Right lobe of liver (tissue), 4 donors: ENCODE measurements around the gene TMEM213.

Experiments used
- CTCF ChIP-seq, 4 donors: fragments of 200-600 bp in 3 of 4; fragments of 450-650 bp in 1 of 4; IDR thresholded peaks; one replicate each; pipeline versions ENCODE4 v1.5.1 to v1.8.0; 2016 to 2022; ENCODE audit warnings: antibody characterized with exemption in 4 of 4, mild to moderate bottlenecking in 2 of 4
- POLR2A ChIP-seq: fragments of 450-650 bp; IDR thresholded peaks from one replicate; pipeline ENCODE4 v1.6.1; 2017; ENCODE audit warnings: antibody characterized with exemption, mild to moderate bottlenecking
- donor health status: DM: no; HTN: no; CAD: no.
- donor health status: DM: no; HTN: no; CAD: no.
- donor health status: DM: no; HTN: yes; CAD: no.

- TF ChIP-seq CTCF (IDR thresholded peaks at IDR 0.05) (no peak), POLR2A (no peak)
These were observed 80.3 kb downstream of the TMEM213 start for GRCh38 chr7:138878051-138878450.
